Bronchial epithelial cell (primary cell): ENCODE measurements around the gene CAP1. TPM values are rescaled to one million over a fixed set of nuclear protein-coding genes. Genes with fewer than 3 reads are reported as not detected.
"Not testable (repeated sequence)": the region's sequence is repeated elsewhere in the genome, so short reads cannot be mapped to it uniquely, and the experiment has no call there.

Experiments used
- DNase-seq: peaks from one replicate; pipeline ENCODE4 v3.0.0-alpha.2; 2010; ENCODE audit warnings: low read depth
- FAIRE-seq: peaks from 2 replicates; lab custom pipeline; 2011; peaks lifted over from hg19 to GRCh38; lab: Jason Lieb, UNC
- H3K27me3 ChIP-seq: 2 replicates; pipeline ENCODE4 v1.5.1; 2011; ENCODE audit warnings: low read length; ENCODE audit not compliant: control insufficient read depth, insufficient read depth
- H3K36me3 ChIP-seq: 2 replicates; pipeline ENCODE4 v1.5.1; 2011; ENCODE audit warnings: low read length; ENCODE audit not compliant: control insufficient read depth, insufficient read depth
- H3K4me3 ChIP-seq: 2 replicates; pipeline ENCODE4 v1.5.1; 2011; ENCODE audit warnings: mild to moderate bottlenecking, low read depth, low read length, control low read depth
- total RNA-seq: library from RNA; depleted of rRNA; stranded (reverse); fragments of >200 nt; gene quantifications from 2 replicates; pipeline ENCODE4 v1.2.1, GENCODE V29; 2014
- TF ChIP-seq, protein P1 (sequence below): IDR thresholded peaks from 2 replicates; pipeline ENCODE4 v1.5.1; 2011; ENCODE audit warnings: mild to moderate bottlenecking, moderate library complexity, low read length, control low read depth, inconsistent platforms; ENCODE audit not compliant: insufficient read depth, severe bottlenecking

CAP1 gene
- total RNA-seq, 1 donor from 2014 or later = 359 TPM

DNA sequence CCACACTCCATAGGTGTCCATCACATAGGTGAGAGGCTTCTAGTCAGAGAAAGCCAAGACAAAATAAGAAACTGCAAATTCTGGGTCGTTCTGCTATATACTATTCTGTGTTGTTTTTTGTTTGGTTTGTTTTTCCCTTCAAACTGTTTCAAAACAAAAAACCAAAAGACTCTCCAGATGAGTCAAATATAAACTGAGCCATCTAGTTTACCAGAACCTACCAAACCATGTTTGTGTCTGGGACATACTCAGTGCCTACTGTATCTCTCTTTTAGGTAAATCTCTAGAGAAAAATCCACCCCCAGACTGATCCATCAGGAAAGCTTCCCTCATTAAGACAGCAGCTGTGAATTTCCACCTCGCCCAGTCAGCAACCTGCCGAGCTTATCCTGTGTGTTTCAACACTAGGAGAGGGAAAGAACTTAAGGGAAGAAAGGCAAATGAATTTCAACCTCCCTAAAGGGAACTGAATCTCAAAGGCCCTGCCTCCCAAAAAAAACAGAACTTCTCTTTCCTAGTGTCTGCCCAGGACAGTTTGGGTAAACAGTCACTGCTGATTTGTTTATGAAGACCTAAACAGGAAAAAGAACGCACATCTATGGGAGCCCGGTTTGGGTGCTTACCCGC is 39.4 kb downstream of the CAP1 start:
- TF ChIP-seq, protein P1, sequence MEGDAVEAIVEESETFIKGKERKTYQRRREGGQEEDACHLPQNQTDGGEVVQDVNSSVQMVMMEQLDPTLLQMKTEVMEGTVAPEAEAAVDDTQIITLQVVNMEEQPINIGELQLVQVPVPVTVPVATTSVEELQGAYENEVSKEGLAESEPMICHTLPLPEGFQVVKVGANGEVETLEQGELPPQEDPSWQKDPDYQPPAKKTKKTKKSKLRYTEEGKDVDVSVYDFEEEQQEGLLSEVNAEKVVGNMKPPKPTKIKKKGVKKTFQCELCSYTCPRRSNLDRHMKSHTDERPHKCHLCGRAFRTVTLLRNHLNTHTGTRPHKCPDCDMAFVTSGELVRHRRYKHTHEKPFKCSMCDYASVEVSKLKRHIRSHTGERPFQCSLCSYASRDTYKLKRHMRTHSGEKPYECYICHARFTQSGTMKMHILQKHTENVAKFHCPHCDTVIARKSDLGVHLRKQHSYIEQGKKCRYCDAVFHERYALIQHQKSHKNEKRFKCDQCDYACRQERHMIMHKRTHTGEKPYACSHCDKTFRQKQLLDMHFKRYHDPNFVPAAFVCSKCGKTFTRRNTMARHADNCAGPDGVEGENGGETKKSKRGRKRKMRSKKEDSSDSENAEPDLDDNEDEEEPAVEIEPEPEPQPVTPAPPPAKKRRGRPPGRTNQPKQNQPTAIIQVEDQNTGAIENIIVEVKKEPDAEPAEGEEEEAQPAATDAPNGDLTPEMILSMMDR = no peak
- H3K36me3 ChIP-seq = peaks cover 1% of the 10 kb centered on the region

DNA sequence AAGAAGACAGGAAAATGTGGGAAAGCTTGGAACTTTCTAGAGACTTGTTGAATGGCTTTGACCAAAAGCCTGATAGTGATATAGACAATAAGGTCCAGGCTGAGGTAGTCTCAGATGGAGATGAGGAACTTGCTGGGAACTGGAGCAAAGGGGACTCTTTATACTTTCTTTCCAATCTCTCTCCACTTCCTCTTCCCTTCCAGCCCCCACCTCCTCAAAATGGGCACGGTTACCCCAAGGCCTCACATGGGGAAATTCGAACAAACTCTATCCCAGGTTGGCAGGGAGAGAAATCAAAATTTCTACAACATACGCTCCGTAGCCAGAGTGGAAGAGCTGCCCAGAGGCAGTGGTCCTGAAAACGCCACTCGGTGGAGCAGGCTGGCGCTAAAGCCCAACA is 41.3 kb downstream of the CAP1 start:
- FAIRE-seq (no peak), DNase-seq (no peak)
- peaks cover 1% of the 10 kb centered on the region for H3K36me3 ChIP-seq
- H3K27me3 ChIP-seq = no peaks in the 10 kb centered on the region
- H3K4me3 ChIP-seq = no peak overlapping the region
- TF ChIP-seq, protein P1 = no peak

More for the DNA sequence above, 39.4 kb downstream of the CAP1 start:
- H3K4me3 ChIP-seq = no peak overlapping the region
- no peak for DNase-seq
- H3K27me3 ChIP-seq = no peaks in the 10 kb centered on the region
- FAIRE-seq = no peak

DNA sequence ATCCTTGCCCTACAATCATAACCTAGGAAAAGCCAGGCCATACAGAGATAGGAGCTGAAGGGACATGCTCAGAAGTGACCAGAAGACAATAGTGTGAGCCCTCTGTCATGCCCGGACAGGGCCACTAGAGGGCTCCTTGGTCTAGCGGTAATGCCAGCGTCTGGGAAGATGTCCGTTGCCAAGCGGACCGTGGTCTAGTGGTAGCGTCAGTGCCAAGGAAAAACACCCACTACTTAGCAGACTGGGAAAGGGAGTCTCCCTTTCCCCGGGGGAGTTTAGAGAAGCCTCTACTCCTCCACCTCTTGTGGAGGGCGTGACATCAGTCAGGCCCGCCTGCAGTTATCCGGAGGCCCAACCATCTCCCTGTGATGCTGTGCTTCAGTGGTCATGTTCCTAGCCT is 44.2 kb downstream of the CAP1 start:
- H3K27me3 ChIP-seq, H3K36me3 ChIP-seq, H3K4me3 ChIP-seq, FAIRE-seq: not testable (repeated sequence)
- TF ChIP-seq, protein P1 = peak; percentile 76
- peak; percentile 37 for DNase-seq

DNA sequence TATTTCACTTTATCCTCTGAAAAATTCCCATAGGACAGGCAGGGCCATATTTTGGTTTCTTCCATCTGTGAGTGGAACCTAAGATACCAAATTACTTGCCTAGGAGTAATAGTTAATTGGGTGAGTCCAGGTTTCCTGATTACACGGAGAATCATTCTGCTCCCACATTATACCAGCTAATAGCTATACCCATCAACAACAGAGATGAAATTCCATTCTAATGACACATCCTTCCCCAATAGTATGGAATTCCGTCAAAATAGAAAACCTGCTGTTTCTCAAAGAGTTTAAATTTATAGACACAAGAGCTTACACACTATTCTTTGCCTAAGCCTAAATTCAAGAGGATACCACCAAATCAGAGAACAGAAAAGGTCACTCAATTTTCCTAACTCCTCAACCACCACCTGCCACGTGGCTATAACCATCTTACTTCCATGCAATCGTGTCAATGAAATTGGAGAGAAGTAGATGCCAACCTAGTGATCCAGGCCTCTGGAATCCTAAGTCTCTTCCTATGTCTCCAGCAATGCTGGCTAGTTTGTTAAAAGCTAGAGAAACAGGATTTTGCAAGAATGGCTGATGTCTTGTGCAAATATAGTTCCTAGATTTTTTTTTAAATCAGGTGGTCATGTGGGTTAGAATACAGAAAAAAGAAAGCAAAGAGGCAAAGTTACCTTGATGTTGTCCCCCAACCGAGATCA is 50.3 kb downstream of the CAP1 start:
- Histone ChIP-seq H3K36me3 (peaks cover 10% of the 10 kb centered on the region), H3K27me3 (no peaks in the 10 kb centered on the region), H3K4me3 (no peak overlapping the region)
- TF ChIP-seq, protein P1 = no peak
- FAIRE-seq = no peak
- no peak for DNase-seq

DNA sequence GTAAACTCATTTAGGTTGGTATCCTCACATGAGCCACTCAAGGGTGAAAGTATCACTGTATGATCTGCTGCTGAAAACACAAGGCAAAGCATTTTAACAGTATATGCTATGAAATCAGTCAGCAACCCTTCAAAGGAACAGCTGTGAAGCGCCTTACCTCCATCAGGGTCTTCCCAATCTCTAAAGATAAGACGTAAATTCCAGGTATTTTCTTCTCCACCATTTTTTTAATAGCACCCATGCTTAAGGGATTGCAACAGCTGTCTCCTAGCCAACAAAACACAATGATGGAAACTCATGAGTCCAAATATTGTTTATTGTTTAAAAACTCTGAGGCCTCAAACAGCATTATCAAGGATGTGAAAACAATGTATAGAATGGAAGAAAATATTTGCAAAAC is 51.7 kb downstream of the CAP1 start:
- DNase-seq (no peak), FAIRE-seq (no peak)
- TF ChIP-seq, protein P1 = no peak
- Histone ChIP-seq H3K36me3 (peaks cover 10% of the 10 kb centered on the region), H3K27me3 (no peaks in the 10 kb centered on the region), H3K4me3 (no peak overlapping the region)
